Activated naive CD4-positive, alpha-beta T cell treated with anti-CD3 and anti-CD28 coated beads, Interleukin-2, amount 10 ng/mL, durations not matched to agents 7 days and 5 days (primary cell): ENCODE measurements around the gene GPC6.

Experiments
- CTCF ChIA-PET: fragments of 350-600 bp; sonication (Branson Sonifier 250); formaldehyde crosslinking; loops from one replicate; lab custom pipeline; 2021; ENCODE audit warnings: antibody characterized with exemption; lab: Charles Lee
- DNase-seq: peaks from one replicate; pipeline ENCODE4 v3.0.0-alpha.2; 2020
- H3K27ac Mint-ChIP-seq: one replicate; pipeline ENCODE4 v1.8.0; 2021; ENCODE audit warnings: mild to moderate bottlenecking, moderate library complexity, mixed read lengths
- H3K27me3 Mint-ChIP-seq: one replicate; pipeline ENCODE4 v1.8.0; 2021; ENCODE audit warnings: mild to moderate bottlenecking, mixed read lengths
- H3K36me3 Mint-ChIP-seq: one replicate; pipeline ENCODE4 v1.8.0; 2021; ENCODE audit warnings: mixed read lengths
- H3K4me1 Mint-ChIP-seq: one replicate; pipeline ENCODE4 v1.8.0; 2021; ENCODE audit warnings: mixed read lengths
- H3K4me3 Mint-ChIP-seq: one replicate; pipeline ENCODE4 v1.8.0; 2021; ENCODE audit warnings: mild to moderate bottlenecking, moderate library complexity, mixed read lengths
- H3K9me3 Mint-ChIP-seq: one replicate; pipeline ENCODE4 v1.8.0; 2021; ENCODE audit warnings: mixed read lengths

GPC6 gene

GRCh38 chr13:93955904-93956303 lies 729.3 kb downstream of the GPC6 start:
- H3K4me3 Mint-ChIP-seq: no peak overlapping the region
- H3K36me3 Mint-ChIP-seq: no peaks in the 10 kb centered on the region
- no peak for DNase-seq
- no peaks in the 10 kb centered on the region for H3K4me1 Mint-ChIP-seq
- H3K9me3 Mint-ChIP-seq: no peaks in the 10 kb centered on the region
- H3K27me3 Mint-ChIP-seq: no peaks in the 10 kb centered on the region
- H3K27ac Mint-ChIP-seq: no peak overlapping the region
- CTCF ChIA-PET: no interaction called here

GRCh38 chr13:93956426-93956825 lies 729.8 kb downstream of the GPC6 start:
- CTCF ChIA-PET: no interaction called here
- Mint-ChIP-seq H3K36me3 (no peaks in the 10 kb centered on the region), H3K27ac (no peak overlapping the region), H3K4me3 (no peak overlapping the region), H3K4me1 (no peaks in the 10 kb centered on the region), H3K27me3 (no peaks in the 10 kb centered on the region), H3K9me3 (no peaks in the 10 kb centered on the region)
- no peak for DNase-seq

DNA sequence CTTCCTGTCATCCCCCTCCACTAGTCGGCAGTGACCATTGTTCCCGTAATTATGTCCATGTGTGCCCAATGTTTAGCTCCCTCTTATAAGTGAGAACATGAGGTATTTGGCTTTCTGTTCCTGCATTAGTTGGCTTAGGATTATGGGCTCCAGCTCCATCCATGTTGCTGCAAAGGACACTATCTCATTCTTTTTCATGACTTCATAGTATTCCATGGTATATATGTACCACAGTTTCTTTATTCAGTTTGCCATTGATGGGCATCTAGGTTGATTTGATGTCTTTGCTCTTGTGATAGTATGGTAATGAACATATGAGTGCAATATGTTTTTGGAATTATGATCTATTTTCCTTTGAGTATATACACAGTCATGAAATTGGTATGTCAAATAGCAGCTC lies 730.8 kb downstream of the GPC6 start:
- DNase-seq: no peak
- Mint-ChIP-seq H3K27me3 (no peaks in the 10 kb centered on the region), H3K4me1 (no peaks in the 10 kb centered on the region), H3K9me3 (no peaks in the 10 kb centered on the region), H3K36me3 (no peaks in the 10 kb centered on the region), H3K27ac (no peak overlapping the region), H3K4me3 (no peak overlapping the region)
- CTCF ChIA-PET: no interaction called here

DNA sequence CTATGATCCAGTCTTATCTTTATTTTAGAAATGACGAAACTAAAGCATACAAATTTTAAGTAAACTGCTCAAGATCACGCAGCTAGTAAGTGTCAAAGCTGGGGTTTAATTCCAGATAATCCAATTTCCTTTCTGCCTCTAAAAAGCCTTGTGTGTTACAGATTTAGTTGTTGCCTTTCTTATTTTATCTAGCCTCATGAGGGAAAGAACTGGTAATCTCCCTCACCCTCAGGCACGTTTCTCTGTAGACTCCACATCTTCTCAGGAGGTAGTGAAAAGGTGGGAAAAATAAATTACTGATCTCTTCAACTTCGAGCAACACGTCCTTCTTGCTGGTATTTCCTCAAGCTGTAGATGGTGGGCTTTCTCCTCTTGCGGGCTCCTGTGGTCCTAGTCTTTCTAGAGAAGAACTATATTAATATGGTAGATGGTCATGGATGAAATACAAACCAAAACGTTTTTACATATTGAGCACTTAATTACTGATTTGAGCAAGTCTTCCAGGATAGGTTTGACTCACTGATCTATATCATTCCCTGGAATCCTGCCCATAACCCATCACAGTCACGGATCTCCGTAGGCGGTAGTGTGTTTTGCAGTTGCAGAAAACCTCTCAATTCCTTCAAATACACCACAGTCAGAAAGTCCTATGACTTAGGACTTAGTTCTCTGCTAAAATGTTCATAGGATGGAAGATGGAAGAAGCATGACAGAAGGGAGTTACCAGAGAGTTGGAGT lies 733.4 kb downstream of the GPC6 start:
- H3K9me3 Mint-ChIP-seq: no peaks in the 10 kb centered on the region
- no peaks in the 10 kb centered on the region for H3K27me3 Mint-ChIP-seq
- H3K27ac Mint-ChIP-seq: no peak overlapping the region
- H3K4me3 Mint-ChIP-seq: no peak overlapping the region
- no peaks in the 10 kb centered on the region for H3K4me1 Mint-ChIP-seq
- CTCF ChIA-PET: no interaction called here
- DNase-seq: no peak
- H3K36me3 Mint-ChIP-seq: no peaks in the 10 kb centered on the region

- CTCF ChIA-PET: no interaction called here
- Mint-ChIP-seq H3K9me3 (no peaks in the 10 kb centered on the region), H3K36me3 (no peaks in the 10 kb centered on the region), H3K27ac (no peak overlapping the region), H3K27me3 (no peaks in the 10 kb centered on the region), H3K4me1 (no peaks in the 10 kb centered on the region), H3K4me3 (no peak overlapping the region)
- DNase-seq: no peak
These were observed 736.9 kb downstream of the GPC6 start for GRCh38 chr13:93963266-93964145.

DNA sequence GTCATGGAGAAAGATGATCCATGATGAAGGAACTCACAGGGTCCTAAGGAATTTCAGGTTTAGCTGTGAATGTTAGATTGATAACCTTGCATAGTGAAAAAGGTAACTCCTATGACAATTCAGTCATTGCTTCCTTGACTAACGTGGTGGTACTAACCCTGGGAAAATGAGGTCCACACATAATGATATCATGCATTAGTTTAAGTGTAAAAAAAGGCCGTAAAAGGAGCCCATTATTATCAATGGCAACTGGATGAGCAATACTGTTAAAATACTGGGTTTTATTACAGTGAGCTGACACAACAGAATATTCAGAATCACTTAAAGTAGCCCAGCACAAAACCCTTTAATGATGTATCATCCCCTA lies 737.5 kb downstream of the GPC6 start:
- no peak overlapping the region for H3K27ac Mint-ChIP-seq
- CTCF ChIA-PET: no interaction called here
- no peaks in the 10 kb centered on the region for H3K36me3 Mint-ChIP-seq
- no peak overlapping the region for H3K4me3 Mint-ChIP-seq
- no peaks in the 10 kb centered on the region for H3K4me1 Mint-ChIP-seq
- H3K27me3 Mint-ChIP-seq: no peaks in the 10 kb centered on the region
- no peaks in the 10 kb centered on the region for H3K9me3 Mint-ChIP-seq
- DNase-seq: no peak

DNA sequence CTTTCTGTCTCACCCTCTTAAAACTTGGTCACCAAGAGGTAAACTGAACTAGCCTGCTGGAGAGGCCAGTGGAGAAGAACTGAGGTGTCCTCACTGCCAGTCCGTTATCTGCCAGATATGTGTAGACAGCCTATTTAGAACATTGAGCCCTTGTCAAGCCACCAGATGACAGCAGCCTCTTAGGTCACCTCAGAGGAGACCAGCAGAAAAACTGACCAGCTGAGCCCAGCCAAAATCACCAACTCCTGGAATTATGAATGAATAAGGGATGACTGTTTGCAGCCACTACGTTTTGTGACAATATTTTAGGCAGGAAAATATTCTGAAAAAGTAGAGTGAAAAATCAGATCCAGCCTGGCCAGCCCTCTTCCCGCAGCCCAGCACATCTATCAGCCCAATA lies 739.0 kb downstream of the GPC6 start:
- Mint-ChIP-seq H3K4me1 (no peaks in the 10 kb centered on the region), H3K36me3 (no peaks in the 10 kb centered on the region), H3K27ac (no peak overlapping the region), H3K4me3 (no peak overlapping the region), H3K27me3 (no peaks in the 10 kb centered on the region), H3K9me3 (no peaks in the 10 kb centered on the region)
- CTCF ChIA-PET: no interaction called here
- DNase-seq: no peak

- no peak for DNase-seq
- H3K27me3 Mint-ChIP-seq: no peaks in the 10 kb centered on the region
- H3K4me1 Mint-ChIP-seq: no peaks in the 10 kb centered on the region
- H3K36me3 Mint-ChIP-seq: no peaks in the 10 kb centered on the region
- no peak overlapping the region for H3K27ac Mint-ChIP-seq
- no peak overlapping the region for H3K4me3 Mint-ChIP-seq
- CTCF ChIA-PET: no interaction called here
- H3K9me3 Mint-ChIP-seq: no peaks in the 10 kb centered on the region
These were observed 739.8 kb downstream of the GPC6 start for GRCh38 chr13:93966267-93966936.

GRCh38 chr13:93967286-93967685 lies 740.7 kb downstream of the GPC6 start:
- H3K9me3 Mint-ChIP-seq: no peaks in the 10 kb centered on the region
- H3K4me3 Mint-ChIP-seq: no peak overlapping the region

GRCh38 chr13:93975242-93975641 lies 748.6 kb downstream of the GPC6 start:
- CTCF ChIA-PET: no interaction called here
- no peaks in the 10 kb centered on the region for H3K27me3 Mint-ChIP-seq
- H3K36me3 Mint-ChIP-seq: no peaks in the 10 kb centered on the region
- H3K4me3 Mint-ChIP-seq: no peak overlapping the region
- H3K4me1 Mint-ChIP-seq: no peaks in the 10 kb centered on the region
- H3K9me3 Mint-ChIP-seq: no peaks in the 10 kb centered on the region
- no peak overlapping the region for H3K27ac Mint-ChIP-seq
- DNase-seq: no peak

More at GRCh38 chr13:93967286-93967685, 740.7 kb downstream of the GPC6 start:
- Mint-ChIP-seq H3K4me1 (no peaks in the 10 kb centered on the region), H3K36me3 (no peaks in the 10 kb centered on the region), H3K27ac (no peak overlapping the region), H3K27me3 (no peaks in the 10 kb centered on the region)
- CTCF ChIA-PET: no interaction called here
- no peak for DNase-seq

- no peaks in the 10 kb centered on the region for H3K36me3 Mint-ChIP-seq
- no peaks in the 10 kb centered on the region for H3K27me3 Mint-ChIP-seq
- no peak overlapping the region for H3K4me3 Mint-ChIP-seq
- no peaks in the 10 kb centered on the region for H3K9me3 Mint-ChIP-seq
- CTCF ChIA-PET: no interaction called here
- no peaks in the 10 kb centered on the region for H3K4me1 Mint-ChIP-seq
- no peak for DNase-seq
- no peak overlapping the region for H3K27ac Mint-ChIP-seq
These were observed 749.9 kb downstream of the GPC6 start for GRCh38 chr13:93976528-93976927.

DNA sequence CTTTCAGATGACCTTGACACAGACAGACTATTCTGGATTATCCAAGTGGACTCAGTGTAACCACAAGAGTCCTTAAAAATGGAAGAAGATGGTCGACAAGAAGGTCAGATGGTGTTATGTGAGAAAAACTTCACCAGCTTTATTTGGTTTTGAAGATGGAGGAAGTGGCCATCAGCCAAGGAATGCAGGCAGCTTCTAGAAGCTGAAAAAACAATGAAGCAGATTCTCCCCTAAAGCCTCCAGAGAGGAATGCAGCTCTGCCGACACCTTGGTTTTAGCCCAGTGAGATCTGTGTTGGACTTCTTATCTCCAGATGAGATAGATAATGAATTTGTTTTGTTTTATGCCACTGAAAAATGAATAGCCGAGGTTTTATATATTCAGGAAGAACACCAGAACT lies 751.4 kb downstream of the GPC6 start:
- no peaks in the 10 kb centered on the region for H3K4me1 Mint-ChIP-seq
- H3K27me3 Mint-ChIP-seq: no peaks in the 10 kb centered on the region
- no peak for DNase-seq
- H3K4me3 Mint-ChIP-seq: no peak overlapping the region
- H3K36me3 Mint-ChIP-seq: no peaks in the 10 kb centered on the region
- H3K27ac Mint-ChIP-seq: no peak overlapping the region
- no peaks in the 10 kb centered on the region for H3K9me3 Mint-ChIP-seq
- CTCF ChIA-PET: no interaction called here

- no peak overlapping the region for H3K27ac Mint-ChIP-seq
- H3K27me3 Mint-ChIP-seq: peaks cover 4% of the 10 kb centered on the region
- H3K36me3 Mint-ChIP-seq: no peaks in the 10 kb centered on the region
- CTCF ChIA-PET: no interaction called here
- no peaks in the 10 kb centered on the region for H3K9me3 Mint-ChIP-seq
- H3K4me3 Mint-ChIP-seq: no peak overlapping the region
- no peaks in the 10 kb centered on the region for H3K4me1 Mint-ChIP-seq
- DNase-seq: no peak
These were observed 754.9 kb downstream of the GPC6 start for GRCh38 chr13:93981426-93981977.

DNA sequence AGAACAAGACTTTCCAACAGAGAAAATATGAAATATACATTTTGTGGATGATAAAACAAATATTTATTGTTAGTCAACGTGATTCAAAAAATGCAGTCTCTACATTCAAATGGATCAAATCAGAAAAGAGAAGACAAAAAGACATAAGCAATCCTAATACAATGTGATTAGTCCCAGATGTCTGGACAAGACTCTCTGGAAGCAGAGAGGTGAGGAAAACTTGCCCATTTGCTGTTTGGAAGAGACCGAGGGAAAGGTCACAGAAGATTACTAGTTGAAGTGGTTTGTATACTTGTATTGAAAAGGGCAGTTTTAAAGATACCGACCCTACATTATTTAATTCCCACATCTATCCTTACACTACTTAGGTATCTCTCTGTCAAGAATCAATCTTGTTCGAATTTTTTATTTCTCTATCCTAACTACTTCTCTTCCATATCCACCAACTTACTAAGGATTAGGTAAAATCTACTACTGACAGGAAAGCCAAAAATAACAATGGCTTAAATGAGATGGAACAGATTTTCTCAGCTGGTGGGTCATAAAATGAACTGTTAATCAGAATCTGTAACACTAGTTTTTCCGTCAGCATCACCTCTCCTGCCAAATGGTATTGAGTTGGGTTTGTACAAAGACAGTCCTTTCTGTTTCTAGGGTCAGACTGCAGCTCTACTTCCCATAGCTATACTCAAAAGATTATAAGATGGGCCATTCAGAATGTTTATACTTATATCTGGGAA lies 755.7 kb downstream of the GPC6 start:
- CTCF ChIA-PET: no interaction called here

More for the DNA sequence above, 755.7 kb downstream of the GPC6 start:
- H3K9me3 Mint-ChIP-seq: no peaks in the 10 kb centered on the region
- H3K27ac Mint-ChIP-seq: no peak overlapping the region
- no peak overlapping the region for H3K4me3 Mint-ChIP-seq
- no peaks in the 10 kb centered on the region for H3K36me3 Mint-ChIP-seq
- H3K27me3 Mint-ChIP-seq: peaks cover 4% of the 10 kb centered on the region
- H3K4me1 Mint-ChIP-seq: no peaks in the 10 kb centered on the region
- no peak for DNase-seq
